Keratinocyte (primary cell): ENCODE results near the gene GRAMD4. TPM values are rescaled to one million over a fixed set of nuclear protein-coding genes. Genes with fewer than 3 reads are reported as not detected.

ENCODE experiments used
- DNase-seq: peaks from one replicate; pipeline ENCODE4 v3.0.0-alpha.2; 2011; ENCODE audit warnings: low read depth, missing footprints, low spot score
- FAIRE-seq: peaks from 2 replicates; lab custom pipeline; 2011; peaks lifted over from hg19 to GRCh38; lab: Jason Lieb, UNC
- H2AFZ ChIP-seq: 2 replicates; pipeline ENCODE4 v1.6.0; 2012; ENCODE audit warnings: low read length, control low read depth, inconsistent platforms; ENCODE audit not compliant: control insufficient read depth
- H3K27ac ChIP-seq: 2 replicates; pipeline ENCODE4 v1.5.1; 2011; ENCODE audit warnings: low read length; ENCODE audit not compliant: control insufficient read depth, insufficient read depth
- H3K27me3 ChIP-seq: 3 replicates; pipeline ENCODE4 v1.6.0; 2011; ENCODE audit warnings: low read length; ENCODE audit not compliant: control insufficient read depth, insufficient read depth; ENCODE audit errors: extremely low read depth
- H3K36me3 ChIP-seq, 2 experiments: 2 replicates in 1 of 2; 3 replicates in 1 of 2; pipeline ENCODE4 v1.5.1; 2011; ENCODE audit warnings: low read length in 2 of 2, mild to moderate bottlenecking in 1 of 2; ENCODE audit not compliant: control insufficient read depth in 2 of 2, insufficient read depth in 2 of 2; ENCODE audit errors: extremely low read depth in 1 of 2
- H3K4me1 ChIP-seq: 3 replicates; pipeline ENCODE4 v1.5.1; 2011; ENCODE audit warnings: low read length; ENCODE audit not compliant: control insufficient read depth, insufficient read depth; ENCODE audit errors: extremely low read depth
- H3K4me2 ChIP-seq: 3 replicates; pipeline ENCODE4 v1.6.0; 2011; ENCODE audit warnings: low read depth, low read length; ENCODE audit not compliant: control insufficient read depth, insufficient read depth; ENCODE audit errors: extremely low read depth
- H3K4me3 ChIP-seq, 3 experiments: fragments of 200-600 bp in 1 of 3; sonication (generic) in 1 of 3; 2 replicates in 2 of 3; 3 replicates in 1 of 3; pipeline ENCODE4 v1.5.1; 2011 to 2016; ENCODE audit warnings: low read length in 3 of 3, mild to moderate bottlenecking in 3 of 3, control low read depth in 2 of 3, inconsistent platforms in 1 of 3, low read depth in 1 of 3, mixed read lengths in 1 of 3, mixed run types in 1 of 3, moderate library complexity in 1 of 3; ENCODE audit not compliant: control insufficient read depth in 2 of 3, insufficient read depth in 2 of 3; ENCODE audit errors: extremely low read depth in 1 of 3
- H3K79me2 ChIP-seq: 2 replicates; pipeline ENCODE4 v1.6.0; 2012; ENCODE audit warnings: low read length; ENCODE audit not compliant: control insufficient read depth, insufficient read depth
- H3K9ac ChIP-seq: 3 replicates; pipeline ENCODE4 v1.6.0; 2011; ENCODE audit warnings: low read length; ENCODE audit not compliant: control insufficient read depth, insufficient read depth; ENCODE audit errors: extremely low read depth
- H3K9me1 ChIP-seq: 3 replicates; pipeline ENCODE4 v1.6.0; 2011; ENCODE audit warnings: low read length; ENCODE audit not compliant: control insufficient read depth, insufficient read depth; ENCODE audit errors: extremely low read depth
- H3K9me3 ChIP-seq: 2 replicates; pipeline ENCODE4 v1.5.1; 2012; ENCODE audit warnings: low read depth, low read length; ENCODE audit not compliant: control insufficient read depth
- H4K20me1 ChIP-seq: 3 replicates; pipeline ENCODE4 v1.6.0; 2011; ENCODE audit warnings: low read length; ENCODE audit not compliant: control insufficient read depth, insufficient read depth; ENCODE audit errors: extremely low read depth
- EZH2 ChIP-seq: IDR thresholded peaks from one replicate; pipeline ENCODE4 v1.6.1; 2012; ENCODE audit warnings: inconsistent platforms, mild to moderate bottlenecking, low read length, moderate library complexity
- dilution Hi-C: fragments of 300-500 bp; cut with MboI; formaldehyde crosslinking; loops from one replicate; pipeline ENCODE4 v1.7.0; 2020; ENCODE audit warnings: low sequenced_read_pairs; ENCODE audit not compliant: extremely low pct_ligation_motif_present
- polyA minus RNA-seq, 3 experiments: library from RNA; depleted of rRNA, polyadenylated mRNA; stranded (reverse); fragments of >200 nt; gene quantifications; 1 replicate in 1 of 3; 2 replicates in 1 of 3; 3 replicates in 1 of 3; pipeline ENCODE4 v1.2.3, GENCODE V29; 2011
- polyA plus RNA-seq, 5 experiments: library from polyadenylated mRNA; depleted of rRNA in 3 of 5; stranded (reverse) in 3 of 5; stranded (forward) in 1 of 5; unstranded in 1 of 5; fragments of >200 nt; gene quantifications; 1 replicate in 1 of 5; 2 replicates in 3 of 5; 3 replicates in 1 of 5; pipeline versions ENCODE4 v1.2.1 to v1.2.3, GENCODE V29; 2011 to 2012; ENCODE audit warnings: missing spikeins in 2 of 5, low read depth in 1 of 5, low replicate concordance in 1 of 5
- TF ChIP-seq, protein P1 (sequence below), 3 experiments: IDR thresholded peaks in 1 of 3; conservative IDR thresholded peaks in 1 of 3; optimal IDR thresholded peaks in 1 of 3; 2 replicates in 2 of 3; 3 replicates in 1 of 3; pipeline versions ENCODE3 to v1.5.1; 2011; ENCODE audit warnings: low read length in 3 of 3, mild to moderate bottlenecking in 3 of 3, moderate library complexity in 2 of 3, control low read depth in 1 of 3, inconsistent platforms in 1 of 3; ENCODE audit not compliant: insufficient read depth in 2 of 3; ENCODE audit errors: extremely low read depth in 1 of 3

Gene GRAMD4
- polyA plus RNA-seq: 15.4 to 18.4 TPM (median 17.3 TPM) in 3 replicates
- 21.6 TPM for polyA plus RNA-seq (2011; ENCODE audit: low read depth)
- polyA plus RNA-seq (2011; cell fraction: cytosol; rRNA removed): 8.0 and 9.5 TPM in 2 replicates
- 19.9 and 23.1 TPM in 2 replicates for polyA plus RNA-seq (2011; cell fraction: nucleus; rRNA removed)
- 11.9 and 14.8 TPM in 2 replicates for polyA plus RNA-seq (2012; ENCODE audit: low replicate concordance)
- 15.3 to 27.9 TPM (median 25.4 TPM) in 3 replicates for polyA minus RNA-seq
- 19.8 TPM for polyA minus RNA-seq (2011; cell fraction: cytosol; rRNA and poly(A)+ RNA removed)
- 19.4 and 39.2 TPM in 2 replicates for polyA minus RNA-seq (2011; cell fraction: nucleus; rRNA and poly(A)+ RNA removed)

DNA sequence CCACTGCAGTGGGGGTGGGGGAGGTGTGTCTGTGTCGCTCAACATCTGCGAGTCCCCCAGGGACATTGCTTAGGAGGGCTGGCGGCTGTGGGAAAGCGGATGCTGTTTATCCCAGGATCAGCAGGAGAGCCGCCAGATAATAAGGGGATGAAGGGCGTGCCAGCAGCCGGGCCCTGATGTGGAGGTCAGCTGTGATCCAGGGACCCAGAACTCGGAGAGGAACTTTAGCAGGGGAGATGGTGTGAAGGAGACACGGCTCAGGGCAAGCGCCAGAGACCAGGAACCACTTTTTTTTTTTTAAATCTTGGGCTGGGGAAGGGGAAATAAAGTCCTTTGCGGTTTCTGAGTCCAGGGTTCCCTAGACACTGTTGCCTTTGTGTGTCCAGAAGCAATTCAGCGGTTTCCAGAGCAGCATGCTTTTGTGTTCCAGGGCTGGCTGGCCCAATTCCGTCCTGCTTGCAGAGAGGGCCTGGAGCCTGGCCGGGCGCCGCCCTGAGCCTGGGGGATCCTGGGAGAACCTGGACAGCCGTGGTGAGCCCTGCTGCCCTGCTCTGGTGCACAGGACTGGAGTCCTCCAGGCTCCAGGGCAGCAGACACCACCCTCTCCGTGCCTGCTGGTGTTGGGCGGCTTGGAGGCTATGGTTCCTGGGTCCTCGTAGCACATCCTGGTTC lies at the start of gene GRAMD4:
Gene GRAMD4, plus strand, starts transcription at position 557 of the 672 bp plus-strand sequence. CDS start 6,414 bp downstream, outside the sequence.
- TF ChIP-seq, protein P1, sequence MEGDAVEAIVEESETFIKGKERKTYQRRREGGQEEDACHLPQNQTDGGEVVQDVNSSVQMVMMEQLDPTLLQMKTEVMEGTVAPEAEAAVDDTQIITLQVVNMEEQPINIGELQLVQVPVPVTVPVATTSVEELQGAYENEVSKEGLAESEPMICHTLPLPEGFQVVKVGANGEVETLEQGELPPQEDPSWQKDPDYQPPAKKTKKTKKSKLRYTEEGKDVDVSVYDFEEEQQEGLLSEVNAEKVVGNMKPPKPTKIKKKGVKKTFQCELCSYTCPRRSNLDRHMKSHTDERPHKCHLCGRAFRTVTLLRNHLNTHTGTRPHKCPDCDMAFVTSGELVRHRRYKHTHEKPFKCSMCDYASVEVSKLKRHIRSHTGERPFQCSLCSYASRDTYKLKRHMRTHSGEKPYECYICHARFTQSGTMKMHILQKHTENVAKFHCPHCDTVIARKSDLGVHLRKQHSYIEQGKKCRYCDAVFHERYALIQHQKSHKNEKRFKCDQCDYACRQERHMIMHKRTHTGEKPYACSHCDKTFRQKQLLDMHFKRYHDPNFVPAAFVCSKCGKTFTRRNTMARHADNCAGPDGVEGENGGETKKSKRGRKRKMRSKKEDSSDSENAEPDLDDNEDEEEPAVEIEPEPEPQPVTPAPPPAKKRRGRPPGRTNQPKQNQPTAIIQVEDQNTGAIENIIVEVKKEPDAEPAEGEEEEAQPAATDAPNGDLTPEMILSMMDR (optimal IDR thresholded peaks at IDR 0.05 in 1 of 3, IDR thresholded peaks at IDR 0.05 in 1 of 3, conservative IDR thresholded peaks at IDR 0.05 in 1 of 3; ENCODE audit: extremely low read depth in 1 of 3, insufficient read depth in 2 of 3, low read length in 3 of 3): no peak
- TF ChIP-seq EZH2: no peak
- peaks cover 7% of the 10 kb centered on the region for H3K4me1 ChIP-seq
- no peaks in the 10 kb centered on the region for H3K36me3 ChIP-seq
- no peaks in the 10 kb centered on the region for H3K9me3 ChIP-seq
- no peak for FAIRE-seq
- H3K9ac ChIP-seq: no peak within 1 kb of the TSS
- no peak for DNase-seq
- H4K20me1 ChIP-seq: no peaks in the 10 kb centered on the region
- dilution Hi-C loops: no loop called here
- no peaks in the 10 kb centered on the region for H3K9me1 ChIP-seq
- H3K79me2 ChIP-seq: no peaks in the 10 kb centered on the region
- H3K4me3 ChIP-seq: no peak within 1 kb of the TSS
- no peak within 1 kb of the TSS for H3K4me2 ChIP-seq
- H3K27me3 ChIP-seq: no peaks in the 10 kb centered on the region
- no peak within 1 kb of the TSS for H2AFZ ChIP-seq
- no peak within 1 kb of the TSS for H3K27ac ChIP-seq

GRCh38 chr22:46571642-46572250 lies 48.4 kb upstream of the GRAMD4 start:
- Histone ChIP-seq H3K9me1 (no peaks in the 10 kb centered on the region), H2AFZ (no peak overlapping the region), H3K4me3 (no peak overlapping the region), H4K20me1 (no peaks in the 10 kb centered on the region), H3K36me3 (no peaks in the 10 kb centered on the region), H3K9ac (no peak overlapping the region), H3K27me3 (no peaks in the 10 kb centered on the region), H3K4me1 (peaks cover 12% of the 10 kb centered on the region), H3K27ac (no peak overlapping the region), H3K9me3 (peaks cover 4% of the 10 kb centered on the region), H3K4me2 (no peak overlapping the region), H3K79me2 (no peaks in the 10 kb centered on the region)
- DNase-seq (no peak), FAIRE-seq (no peak)
- TF ChIP-seq, protein P1 (optimal IDR thresholded peaks at IDR 0.05 in 1 of 3, IDR thresholded peaks at IDR 0.05 in 1 of 3, conservative IDR thresholded peaks at IDR 0.05 in 1 of 3; ENCODE audit: extremely low read depth in 1 of 3, insufficient read depth in 2 of 3, low read length in 3 of 3): no peak
- dilution Hi-C loops: no loop called here
